ENCODE measurements around the gene PLIN5.

GRCh38 chr19:4528843-4529242 lies 6.2 kb downstream of the PLIN5 start:
- TF ChIP-seq CTCF (IDR thresholded peaks at IDR 0.05; ENCODE audit: borderline replicate concordance, extremely low read depth, low read length, poor library complexity, severe bottlenecking) (no peak), EZH2 (IDR thresholded peaks at IDR 0.05; ENCODE audit: borderline replicate concordance, low read depth, low read length, severe bottlenecking) (no peak)
